DLD1 (cell line): Measurements from ENCODE around the gene AAMP.

Experiments
- in situ Hi-C: cut with HindIII; loops from 2 replicates; pipeline ENCODE4 v1.10.0; 2017; ENCODE audit warnings: low sequenced_read_pairs

Gene AAMP

DNA sequence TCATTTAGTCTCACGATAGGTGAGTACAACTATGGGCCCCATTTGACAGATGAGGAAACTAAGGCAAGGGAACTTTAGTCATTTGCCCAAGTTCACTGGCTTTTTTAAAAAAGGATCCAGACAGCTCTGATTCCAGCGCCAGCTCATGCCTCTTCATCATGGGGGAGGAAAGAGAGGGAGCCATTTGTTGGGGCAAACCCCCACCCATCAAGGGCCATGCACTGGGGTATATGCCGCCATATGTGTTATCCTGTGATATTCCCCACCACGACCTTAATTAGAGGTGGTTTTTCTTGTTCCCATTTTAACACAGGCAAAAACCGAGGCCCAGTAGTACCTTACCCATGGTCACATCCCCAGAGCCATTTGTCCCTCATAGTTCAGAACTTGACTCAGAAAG is 9.8 kb downstream of the AAMP start:
- in situ Hi-C loops: no loop called here

DNA sequence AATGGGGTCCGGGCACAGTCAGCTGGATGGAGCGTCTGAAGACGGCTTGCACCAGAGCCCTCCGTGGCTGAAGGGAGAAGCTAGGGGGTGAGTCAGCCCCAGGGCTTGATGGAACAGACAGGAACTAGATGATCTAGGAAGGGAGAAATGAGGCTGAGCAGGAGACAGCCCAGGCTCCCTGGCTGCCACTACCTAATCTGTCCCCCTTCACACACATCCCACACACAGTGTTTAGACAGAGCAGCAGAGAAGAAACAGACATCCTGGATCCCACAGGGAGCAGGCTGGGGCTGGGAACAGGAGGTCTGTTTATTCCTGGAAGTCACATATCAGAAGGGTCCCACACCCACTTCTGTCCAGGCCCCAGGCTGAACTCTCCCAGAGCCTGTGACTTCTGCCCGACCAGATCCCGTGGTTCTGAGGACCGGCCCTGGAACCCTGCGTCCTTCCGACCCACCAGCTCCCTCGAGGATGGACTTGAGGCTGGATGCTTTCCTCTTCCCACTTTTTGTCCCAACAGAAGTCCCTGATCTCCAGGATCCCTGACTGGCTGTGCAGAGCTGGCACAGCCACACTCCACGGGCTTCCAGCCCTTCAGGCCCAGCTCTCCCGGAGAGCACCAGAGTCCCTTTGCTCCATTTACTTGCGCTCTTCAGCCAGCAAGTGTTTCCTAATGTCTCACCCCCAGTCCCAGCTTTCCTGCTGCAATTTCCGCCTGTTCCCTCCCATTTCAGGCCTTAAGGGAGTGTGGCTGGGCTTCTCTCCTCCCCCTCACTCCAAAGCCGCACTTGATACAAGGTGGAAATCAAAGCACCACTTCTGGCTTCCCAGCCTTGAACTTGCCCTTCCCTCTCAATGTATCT is 10.6 kb downstream of the AAMP start:
- in situ Hi-C loops: no loop called here

DNA sequence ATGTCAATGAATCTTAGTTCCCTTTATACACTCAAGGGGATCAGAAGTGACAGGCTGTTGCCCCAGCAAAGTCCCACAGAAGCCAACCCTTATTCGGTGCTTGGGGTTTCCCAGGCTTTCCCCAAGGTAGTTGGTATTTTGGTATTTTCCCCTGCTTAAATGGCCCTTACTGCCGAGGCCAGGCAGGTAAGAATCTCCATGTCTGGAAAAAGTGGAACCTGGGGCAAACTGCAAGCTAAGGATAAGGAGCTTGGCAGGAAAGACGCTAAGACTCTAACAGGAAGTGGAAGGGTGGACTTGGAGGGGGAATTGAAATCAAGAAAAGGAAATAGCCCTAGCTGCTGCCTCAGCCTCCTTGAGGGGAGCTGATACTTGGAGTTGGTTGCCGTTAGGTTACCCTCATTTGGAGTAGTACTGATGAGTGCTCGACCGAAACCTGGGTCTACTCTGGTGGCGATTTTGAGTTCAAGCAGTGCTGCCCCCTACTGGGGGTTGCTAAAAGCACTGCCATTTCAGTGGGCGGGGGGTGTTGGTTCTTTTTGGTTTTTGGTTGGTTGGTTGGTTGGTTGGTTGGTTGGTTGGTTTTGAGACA is 12.5 kb downstream of the AAMP start:
- in situ Hi-C loops: no loop called here

DNA sequence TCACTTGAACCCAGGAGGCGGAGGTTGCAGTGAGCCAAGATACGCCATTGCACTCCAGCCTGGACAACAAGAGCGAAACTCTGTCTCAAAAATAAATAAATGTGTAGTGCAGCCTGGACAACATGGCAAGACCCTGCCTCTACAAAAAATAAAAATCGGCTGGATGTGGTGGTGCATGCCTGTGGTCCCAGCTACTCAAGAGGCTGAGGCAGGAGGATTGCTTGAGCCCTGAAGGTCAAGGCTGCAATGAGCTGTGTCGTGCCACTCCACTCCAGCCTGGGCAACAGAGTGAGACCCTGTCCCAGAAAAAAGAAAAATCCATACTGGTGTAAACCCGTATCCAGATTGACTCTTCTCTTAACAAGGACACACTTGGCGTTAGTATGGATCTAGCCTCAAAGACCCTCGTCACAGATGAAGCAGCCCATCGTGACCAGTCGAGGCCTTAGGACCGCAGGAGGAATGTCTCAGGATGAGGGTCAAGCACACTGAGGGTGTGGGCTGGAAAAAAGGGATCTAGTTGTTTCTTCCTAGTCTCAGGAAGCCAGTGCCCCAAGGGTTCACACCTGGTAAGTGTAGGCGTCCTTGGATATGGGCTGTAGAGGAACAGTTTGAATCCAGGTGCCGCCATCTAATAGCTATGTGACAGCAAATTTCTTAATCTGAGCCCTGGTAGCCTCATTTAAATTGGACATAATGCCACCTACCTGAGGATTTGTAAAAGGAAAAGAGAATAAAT is 13.2 kb downstream of the AAMP start:
- in situ Hi-C loops: no loop called here

DNA sequence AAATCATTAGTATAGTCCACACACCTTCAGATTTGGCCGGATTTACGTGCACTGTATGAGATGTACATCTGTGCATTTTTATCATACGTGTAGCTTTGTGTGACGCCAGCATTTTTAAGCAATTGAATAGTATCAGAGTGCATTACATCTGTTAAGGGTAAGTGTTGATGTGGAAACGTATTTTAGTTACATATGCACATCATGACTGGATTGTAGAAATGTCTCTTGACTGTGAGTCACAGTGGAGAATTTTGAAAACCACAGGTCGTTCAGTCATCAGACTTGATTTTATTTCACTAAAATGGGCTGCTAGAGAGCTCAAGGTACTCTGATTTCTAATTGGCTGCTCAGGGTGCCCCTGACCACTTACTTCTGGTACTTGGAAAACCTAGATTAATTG is 14.5 kb downstream of the AAMP start:
- in situ Hi-C loops: no loop called here

DNA sequence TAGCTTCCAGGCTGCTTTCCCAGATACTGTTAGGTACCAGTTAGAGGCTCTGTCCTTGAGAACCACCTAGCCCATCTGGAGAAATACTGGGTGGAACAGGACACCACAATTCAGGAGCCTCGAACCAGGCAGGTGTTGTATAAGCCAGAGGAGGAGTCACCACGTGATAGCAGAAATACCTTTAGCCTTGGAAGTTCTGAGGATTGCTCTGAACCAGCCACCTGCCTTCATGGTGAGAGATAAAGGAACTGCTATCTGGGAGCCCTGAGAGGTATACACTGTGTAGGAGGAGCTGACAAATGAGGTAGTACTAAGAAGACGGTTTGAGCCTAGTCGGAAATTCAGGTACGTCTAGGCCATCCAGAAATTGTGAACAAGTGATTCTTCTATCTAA is 16.7 kb downstream of the AAMP start:
- in situ Hi-C loops: no loop called here

DNA sequence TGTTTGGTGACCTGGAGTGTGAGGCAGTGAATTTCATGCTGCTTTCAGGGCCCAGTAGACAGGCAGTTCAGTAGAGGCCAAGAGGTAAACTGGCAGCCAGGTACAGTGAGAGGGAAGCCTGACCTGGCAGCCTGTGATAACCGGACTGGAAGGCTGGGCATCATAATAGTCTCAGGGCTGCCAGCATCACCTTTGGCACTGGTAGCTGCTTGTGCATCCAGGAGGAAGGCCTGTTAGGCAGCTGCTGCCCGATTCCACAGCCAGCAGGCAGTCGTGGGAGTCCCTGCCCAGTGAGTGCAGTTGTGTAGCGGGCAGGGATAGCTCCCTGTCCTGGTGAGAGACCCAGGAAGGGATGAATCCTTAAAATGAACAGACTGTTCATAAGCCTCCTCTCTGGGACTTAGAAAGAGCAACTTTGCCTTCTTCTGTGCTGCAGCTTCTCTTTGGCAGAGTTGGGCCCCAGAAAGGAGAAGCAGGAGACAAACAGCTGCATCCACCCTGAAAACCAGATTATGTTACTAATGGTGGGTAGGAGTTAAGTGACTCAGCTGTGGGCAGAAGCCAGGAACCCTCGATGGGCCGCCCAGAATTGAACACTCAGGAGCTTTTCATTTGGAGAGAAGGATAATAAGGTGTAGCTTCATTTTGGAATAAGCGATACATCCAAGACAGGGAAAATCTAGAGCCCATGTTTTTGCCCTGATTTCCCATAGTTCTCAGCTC is 17.3 kb downstream of the AAMP start:
- in situ Hi-C loops: no loop called here

DNA sequence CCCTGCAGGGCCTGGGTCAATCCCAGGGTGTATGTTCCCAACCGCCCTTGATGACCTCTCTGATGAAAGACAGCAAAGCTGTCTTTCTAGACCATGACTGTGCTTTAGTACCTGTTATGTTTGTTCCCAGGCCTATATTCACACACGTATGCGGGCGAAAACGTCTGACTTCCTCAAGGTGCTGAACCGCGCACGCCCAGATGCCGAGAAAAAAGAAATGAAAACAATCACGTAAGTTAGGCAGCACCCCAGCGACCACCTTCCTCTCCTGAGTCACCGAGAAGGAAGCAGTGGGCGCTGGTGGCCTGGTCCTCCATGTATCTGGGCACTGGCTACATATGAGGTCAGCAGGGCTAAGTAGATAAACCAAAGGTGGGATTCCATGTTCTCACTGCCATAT is 20.2 kb downstream of the AAMP start:
- in situ Hi-C loops: loop anchor here (10.0 kb wide), 1 partner anchor 65 kb away; no protein-coding TSS in a partner anchor

DNA sequence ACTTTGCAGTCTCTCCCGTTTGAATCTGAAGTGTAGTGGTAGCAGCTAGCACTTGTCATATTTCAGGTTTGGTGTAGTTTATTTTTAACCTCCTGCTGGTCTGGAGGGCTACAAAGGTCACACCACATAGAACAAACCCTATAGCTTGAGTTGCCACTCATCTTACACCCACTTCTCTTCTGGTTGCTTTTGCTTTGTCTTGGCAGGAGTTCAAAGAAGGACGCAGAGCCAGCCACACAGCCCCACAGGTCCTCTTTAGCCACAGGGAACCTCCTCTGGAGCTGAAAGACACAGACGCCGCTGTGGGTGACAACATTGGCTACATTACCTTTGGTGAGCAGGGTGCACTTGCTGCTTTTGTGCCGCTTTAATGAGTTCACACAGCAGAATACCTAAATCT is 24.7 kb downstream of the AAMP start:
- in situ Hi-C loops: loop anchor here (10.0 kb wide), 1 partner anchor 60 kb away; no protein-coding TSS in a partner anchor

DNA sequence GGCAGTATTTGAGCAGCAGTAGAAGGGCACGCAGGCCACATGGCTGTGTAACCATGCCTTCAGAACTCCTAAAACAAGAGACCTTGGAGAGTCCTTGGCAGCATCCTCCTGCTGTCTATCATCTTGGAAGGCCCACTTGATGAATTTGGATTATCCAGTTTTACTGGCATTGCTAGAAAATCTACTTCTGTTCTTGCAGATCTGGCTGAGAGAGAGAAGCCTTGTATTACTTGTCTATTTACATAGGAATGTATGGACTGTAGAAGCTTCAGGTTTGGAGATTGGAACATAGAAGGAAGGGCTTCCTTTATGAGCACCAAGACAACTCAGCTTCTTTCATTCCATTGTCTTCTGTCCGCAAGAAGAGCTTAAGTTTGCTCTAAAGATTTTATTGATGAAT is 25.3 kb downstream of the AAMP start:
- in situ Hi-C loops: loop anchor here (10.0 kb wide), 1 partner anchor 60 kb away; no protein-coding TSS in a partner anchor

DNA sequence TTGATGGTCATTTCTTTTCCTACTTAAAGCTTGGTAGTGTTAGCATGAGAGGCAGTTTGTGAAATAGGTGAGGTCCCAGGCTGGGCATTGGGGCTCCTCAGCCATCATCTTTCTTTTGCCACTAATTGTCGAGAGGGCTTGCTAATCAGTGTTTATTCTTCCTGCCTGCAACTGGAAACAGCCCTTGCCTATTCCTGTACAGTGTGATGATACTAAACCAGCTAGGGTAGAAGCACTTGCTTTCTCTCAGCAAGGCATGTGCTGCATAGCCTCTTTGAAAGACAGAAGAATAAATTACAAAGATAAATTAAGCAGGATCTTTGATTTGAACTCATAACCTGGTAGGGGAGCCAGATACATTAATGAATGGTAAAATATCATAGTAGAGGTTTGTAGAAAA is 25.7 kb downstream of the AAMP start:
- in situ Hi-C loops: loop anchor here (10.0 kb wide), 1 partner anchor 59 kb away; no protein-coding TSS in a partner anchor

DNA sequence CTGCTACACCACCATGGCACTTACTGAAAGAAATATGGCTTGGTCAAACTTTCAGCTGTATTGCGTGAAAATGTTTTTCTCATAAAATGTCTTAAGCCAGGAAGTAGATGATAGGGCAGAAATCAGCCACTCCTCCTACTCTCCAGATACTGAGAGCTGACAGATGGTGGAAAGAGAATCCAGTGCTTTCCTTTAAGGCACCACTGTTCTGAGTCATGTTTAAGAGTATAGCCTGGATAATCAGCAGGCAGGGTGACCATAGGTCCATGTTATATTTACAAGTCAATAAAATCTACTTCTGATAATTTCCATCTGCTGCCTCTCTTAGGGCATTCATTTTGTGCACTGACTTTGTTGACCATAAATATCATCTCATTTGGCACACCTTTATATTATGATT is 31.1 kb downstream of the AAMP start:
- in situ Hi-C loops: no loop called here

DNA sequence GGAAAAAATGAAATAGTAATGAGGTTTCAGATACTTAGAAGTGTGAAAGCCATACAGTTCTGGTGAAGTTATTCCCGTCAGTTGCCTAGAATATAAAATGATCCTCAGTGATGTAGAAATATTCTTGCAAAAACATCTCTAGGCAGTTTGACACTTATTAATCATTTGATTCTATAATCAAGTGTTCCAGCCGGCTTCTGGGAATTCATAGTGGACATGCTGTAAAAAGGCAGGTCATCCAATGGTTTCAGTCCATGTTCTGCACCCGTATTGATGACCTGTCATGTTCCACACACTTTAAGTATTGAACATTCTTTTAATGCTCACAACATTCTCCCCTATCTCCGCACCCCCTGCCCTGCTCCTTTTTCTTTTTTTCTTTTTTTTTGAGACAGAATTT is 33.1 kb downstream of the AAMP start:
- in situ Hi-C loops: no loop called here

DNA sequence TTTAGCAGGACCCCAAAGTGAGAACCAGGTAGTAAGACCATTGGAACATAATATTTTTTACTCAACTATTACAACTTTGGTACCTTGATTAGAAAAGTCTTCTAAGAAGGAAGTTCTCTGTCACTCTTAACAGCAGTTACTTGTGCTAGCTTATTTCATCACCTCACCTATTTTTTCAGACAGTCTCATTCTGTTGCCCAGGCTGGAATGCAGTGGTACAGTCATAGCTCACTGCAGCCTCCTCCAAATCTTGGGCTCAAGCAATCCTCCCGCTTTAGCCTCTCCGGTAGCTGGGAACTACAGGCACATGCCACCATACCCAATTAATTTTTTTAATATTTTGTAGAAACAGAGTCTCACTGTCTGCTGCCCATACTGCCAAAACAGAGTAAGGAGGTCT is 34.9 kb downstream of the AAMP start:
- in situ Hi-C loops: no loop called here

DNA sequence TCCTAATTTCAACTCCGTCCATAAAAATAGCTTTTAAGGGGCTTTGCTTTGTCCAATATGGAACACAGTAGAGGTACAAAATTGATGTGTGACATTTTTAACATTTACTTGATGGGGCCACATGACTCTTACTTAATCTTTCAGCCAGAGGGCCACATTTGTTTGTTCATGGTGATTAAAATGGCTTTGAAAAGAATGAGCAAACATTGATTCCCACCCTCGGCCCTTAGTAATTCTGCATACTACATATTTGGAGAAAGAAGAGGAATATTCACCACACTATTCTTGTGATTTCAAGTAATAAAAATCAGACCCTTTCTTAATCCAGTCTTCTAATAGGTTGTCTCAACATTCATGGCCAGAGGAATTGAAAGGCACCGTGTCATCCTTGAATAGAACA is 35.4 kb downstream of the AAMP start:
- in situ Hi-C loops: no loop called here

DNA sequence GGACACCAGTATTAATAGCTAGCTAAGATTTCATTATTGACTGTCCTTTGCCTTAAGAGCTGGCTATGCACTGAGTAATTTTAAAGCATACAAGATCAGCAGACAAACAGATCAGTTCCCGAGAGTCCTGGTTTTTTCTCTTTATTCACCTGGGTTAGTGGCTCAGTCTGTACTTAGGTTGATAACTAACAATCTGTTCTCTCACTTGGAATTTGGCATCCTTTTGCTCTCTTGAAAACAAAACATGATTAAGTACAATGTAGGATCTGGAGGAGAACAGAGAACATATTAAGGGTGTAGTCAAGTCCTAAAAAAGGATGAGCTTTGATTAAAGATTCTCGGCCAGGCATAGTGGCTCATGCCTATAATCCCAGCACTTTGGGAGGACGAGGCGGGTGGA is 36.4 kb downstream of the AAMP start:
- in situ Hi-C loops: no loop called here

DNA sequence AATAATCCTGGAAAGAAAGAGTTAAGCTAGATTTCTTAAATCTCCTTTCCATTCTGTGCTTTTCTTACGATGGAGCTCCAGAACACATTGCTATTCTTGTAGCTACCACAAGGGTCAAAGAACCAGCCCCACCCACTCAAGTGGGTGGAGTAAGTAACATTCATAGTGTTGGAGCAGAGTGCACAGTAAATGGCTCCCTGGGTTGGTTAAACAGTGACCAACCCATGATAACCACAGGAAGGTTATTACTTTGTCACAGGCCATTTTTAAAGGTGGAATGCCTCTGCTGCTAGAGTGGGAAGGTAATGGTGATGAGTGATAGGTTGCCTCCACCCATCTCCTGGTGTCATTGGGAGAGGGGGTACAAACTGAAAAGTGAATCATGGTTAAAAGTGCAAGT is 39.1 kb downstream of the AAMP start:
- in situ Hi-C loops: no loop called here

DNA sequence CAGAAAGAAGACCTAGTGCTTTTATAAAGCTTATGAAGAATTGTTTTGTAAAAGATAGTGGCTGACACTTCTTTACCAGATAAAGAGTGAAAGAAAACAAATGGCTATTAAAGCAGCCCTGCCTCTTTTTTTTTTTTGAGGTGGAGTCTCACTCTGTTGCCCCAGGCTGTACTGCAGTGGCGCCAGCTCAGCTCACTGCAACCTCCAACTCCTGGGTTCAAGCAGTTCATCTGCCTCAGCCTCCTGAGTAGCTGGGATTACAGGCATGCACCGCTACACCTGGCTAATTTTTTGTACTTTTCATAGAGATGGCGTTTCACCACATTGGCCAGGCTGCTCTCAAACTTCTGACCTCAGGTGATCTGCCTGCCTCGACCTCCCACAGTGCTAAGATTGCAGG is 40.1 kb downstream of the AAMP start:
- in situ Hi-C loops: no loop called here

DNA sequence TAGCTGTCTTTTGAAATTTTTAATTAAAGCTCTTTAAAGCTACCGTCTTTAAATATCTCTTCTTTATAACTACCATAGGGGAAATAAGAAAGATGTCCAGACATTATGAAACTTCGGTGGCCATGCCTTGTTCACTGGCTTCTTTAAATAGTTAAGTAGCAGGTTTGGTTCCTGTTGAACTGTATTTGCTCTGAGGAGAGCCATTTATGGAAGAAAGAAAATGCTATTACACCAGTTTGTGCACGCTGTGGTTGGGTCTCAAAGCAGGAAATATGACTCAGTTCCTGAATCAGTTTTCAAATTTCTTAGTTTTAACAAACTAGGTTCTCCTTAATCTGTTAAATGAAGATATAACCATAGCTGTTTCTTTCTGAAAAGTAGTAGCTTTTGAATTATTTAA is 40.7 kb downstream of the AAMP start:
- in situ Hi-C loops: no loop called here

DNA sequence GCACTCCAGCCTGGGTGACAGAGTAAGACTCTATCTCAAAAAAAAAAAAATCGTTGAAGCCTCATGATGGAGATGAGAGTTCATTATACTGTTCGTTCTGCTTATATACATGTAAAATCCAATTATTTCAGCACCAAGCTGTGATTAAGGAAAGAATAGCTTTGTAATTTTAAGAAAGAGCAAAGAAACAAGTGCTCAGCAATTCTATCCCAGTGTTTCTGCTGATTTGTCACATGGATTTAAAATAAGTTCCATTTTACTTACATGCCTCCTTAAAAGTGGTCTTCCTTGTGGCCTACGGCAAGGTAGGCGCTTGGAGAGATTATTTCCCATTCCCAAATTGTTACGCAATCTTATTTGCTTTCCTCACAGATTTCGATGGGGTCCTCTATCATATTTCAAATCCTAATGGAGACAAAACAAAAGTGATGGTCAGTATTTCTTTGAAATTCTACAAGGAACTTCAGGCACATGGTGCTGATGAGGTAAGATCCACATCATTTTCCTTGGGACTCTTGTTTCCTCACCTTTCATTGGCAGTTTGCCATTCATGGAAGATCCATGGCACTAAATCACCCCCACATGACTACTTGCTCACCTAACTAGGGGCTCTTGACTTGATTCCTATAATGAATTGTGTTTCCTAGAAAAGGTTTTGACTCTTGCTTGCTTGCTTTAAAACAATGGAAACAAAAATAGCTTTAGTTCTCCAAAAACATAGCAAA is 41.4 kb downstream of the AAMP start:
- in situ Hi-C loops: no loop called here
